Daoy (cell line): ENCODE data around the gene TRMT2A. TPM values are rescaled to one million over a fixed set of nuclear protein-coding genes. Genes with fewer than 3 reads are reported as not detected.
"Not testable (repeated sequence)": the region's sequence is repeated elsewhere in the genome, so short reads cannot be mapped to it uniquely, and the experiment has no call there.

Source experiments
- DNase-seq: peaks from one replicate; pipeline ENCODE4 v3.0.0-alpha.2; 2015; ENCODE audit warnings: low read depth
- total RNA-seq: library from RNA; depleted of rRNA; stranded (reverse); fragments of >200 nt; shearing (Covaris generic); gene quantifications from 2 replicates; pipeline ENCODE4 v1.2.3, GENCODE V29; 2014

Gene TRMT2A
- total RNA-seq, 1 experiment from 2014 or later = 41.3 TPM

- DNase-seq = no peak
These were observed 30.9 kb downstream of the TRMT2A start for GRCh38 chr22:20086101-20086599.

DNA sequence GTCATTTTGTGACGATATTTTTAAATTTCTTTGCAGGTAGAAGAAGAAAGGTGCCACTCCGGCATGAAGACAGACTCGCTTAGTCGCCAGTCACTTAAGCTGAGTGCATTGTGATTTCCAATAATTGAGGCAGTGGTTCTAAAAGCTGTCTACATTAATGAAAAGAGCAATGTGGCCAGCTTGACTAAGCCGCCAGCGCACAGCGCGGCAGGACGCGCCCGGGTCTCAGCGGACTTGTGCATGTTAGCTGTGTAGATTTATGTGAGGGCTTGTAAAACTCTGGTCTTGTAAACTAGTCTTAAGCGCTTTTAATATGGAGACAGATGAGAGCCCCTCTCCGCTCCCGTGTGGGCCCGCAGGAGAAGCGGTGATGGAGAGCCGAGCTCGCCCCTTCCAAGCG lies 31.4 kb downstream of the TRMT2A start:
- no peak for DNase-seq

DNA sequence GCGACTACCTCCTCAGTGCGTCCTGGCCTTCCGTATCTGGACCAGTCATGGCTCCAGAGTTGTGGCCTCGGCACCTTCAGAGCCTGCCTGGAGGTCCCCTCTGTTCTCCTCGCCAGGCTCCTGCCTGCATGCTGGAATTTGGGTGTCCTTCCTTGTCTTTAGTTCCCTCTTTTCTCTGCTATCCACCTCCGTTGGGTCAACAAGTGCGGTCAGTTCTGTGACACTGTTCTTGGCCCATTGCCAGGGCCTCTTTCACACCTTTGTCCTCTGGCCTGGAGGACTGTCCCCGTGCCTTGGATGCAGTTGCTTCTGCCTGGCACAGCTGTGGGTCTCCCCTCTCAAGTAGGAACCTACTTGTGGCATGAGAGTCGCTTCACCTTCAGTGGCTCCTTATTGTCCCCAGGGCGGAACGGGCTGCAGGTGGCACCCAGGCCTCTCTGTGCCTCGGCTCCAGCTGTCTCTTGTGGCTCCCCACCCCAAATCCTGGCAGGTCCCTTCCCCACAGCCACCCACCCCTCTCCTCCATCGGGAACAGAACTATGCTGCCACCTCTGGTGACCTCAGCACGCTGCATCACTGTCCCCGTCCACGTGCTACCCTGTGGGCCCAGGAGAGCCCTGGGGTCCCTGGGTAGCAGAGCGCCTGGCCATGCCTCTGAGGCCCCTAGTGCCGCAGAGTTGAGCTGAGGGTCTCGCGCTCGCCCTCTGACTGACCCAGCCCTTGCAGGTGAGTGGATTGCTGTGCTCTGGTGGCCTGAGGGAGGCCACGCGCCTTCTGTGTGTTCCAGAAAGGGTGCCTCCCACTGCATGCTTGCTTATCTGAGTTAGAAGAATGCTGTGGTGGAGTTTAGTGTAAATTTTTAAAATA lies 32.2 kb downstream of the TRMT2A start:
- DNase-seq = no peak

DNA sequence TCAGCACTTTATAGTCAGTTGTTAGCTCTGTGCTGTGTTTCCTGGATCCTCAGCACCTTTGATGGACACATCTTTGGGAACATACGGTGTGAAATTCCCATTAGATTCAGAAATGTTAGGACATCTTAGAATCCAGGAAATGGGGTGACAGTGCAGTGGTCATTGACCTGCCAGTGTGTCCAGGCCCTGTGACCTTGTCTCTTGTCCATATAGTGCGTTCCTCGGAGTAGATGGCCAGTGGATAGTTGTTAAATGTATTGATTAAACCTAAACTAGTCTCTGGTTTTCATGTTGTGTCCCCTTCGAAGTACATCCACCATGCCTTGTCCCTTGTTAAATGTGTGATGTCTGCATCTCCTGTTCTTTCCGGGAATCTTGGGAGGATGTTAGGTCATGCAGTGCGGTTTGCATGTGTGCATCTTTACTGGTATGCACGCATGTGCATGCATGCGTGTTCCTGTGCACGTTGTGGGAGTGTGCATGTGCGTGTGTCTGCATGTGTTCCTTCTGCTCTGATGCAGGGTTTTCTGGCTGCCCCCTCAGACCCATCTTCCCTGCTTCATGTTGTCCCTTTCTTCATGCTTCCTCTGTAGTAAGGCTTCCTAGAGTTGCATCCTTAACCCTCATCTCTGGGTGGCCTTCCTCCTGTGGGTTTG lies 33.0 kb downstream of the TRMT2A start:
- no peak for DNase-seq

- DNase-seq = no peak
These were observed 33.7 kb downstream of the TRMT2A start for GRCh38 chr22:20083157-20083890.

GRCh38 chr22:20080776-20081654 lies 36.0 kb downstream of the TRMT2A start:
- DNase-seq = peak; percentile 67

GRCh38 chr22:20080445-20080775 lies 36.6 kb downstream of the TRMT2A start:
- peak; percentile 75 for DNase-seq

DNA sequence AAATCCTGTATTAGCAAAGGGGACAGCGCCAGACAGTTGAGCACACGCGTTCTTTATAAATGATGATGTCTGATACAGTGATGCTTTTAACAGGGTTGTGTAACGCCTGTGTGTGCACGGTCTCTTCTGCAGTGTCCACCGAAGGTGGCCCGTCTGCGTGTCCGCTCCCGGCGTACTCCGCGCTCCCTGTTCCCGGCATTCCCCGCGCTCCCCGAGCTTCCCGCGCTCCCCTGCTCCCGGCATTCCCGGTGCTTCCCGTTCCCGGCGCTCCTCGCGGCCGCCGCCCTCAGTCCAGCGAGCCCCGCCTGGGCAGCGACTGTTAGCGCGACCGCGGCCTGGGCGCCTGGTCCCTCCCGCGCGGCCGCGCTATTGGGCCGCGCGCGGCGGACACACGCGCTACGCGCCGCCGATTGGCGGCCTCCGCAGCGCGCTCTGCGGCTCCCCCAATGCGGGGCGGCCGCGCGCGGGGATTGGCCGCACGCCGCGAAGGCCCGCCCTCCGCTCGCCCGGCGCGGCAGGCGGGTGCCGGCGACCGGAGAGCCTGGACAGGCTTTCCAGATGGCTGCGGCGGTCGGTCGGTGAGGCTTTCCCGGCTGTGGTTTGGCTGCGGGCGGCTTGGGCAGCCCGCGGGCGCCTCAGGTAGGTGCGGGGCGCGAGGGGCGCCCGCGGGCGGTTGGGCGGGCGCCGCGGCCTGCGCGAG lies 37.1 kb downstream of the TRMT2A start, which contains the start of gene DGCR8:
Gene DGCR8, plus strand, starts transcription at position 497 of the 700 bp plus-strand sequence. CDS start 5,723 bp downstream, outside the sequence.
- peak; percentile 98 for DNase-seq

DNA sequence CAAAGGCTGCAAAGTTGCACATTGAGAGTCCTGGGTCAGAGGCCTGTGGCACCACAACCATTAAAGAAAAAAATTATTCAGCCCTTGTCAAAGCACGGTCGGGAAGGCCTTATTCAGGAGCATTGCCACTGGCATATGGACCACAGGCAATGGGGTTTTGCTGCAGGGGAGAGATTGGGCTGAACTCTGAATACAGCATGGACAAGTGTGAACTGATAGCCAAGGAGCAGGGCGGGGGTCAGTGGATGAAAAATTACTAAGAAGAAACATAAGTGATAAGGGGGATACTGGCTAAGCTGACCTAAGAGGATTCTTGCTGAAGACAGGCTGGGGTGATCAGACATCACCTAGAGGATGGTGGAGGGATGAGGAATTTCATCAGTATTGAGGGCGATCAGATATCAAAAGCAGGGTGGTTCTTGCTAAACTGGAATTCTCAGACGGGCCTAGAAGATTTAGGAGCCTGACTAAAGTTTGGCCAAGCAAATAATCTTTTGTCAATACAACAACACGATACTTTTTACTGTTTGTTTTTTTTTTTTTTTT lies 40.3 kb downstream of the TRMT2A start:
- DNase-seq = no peak

GRCh38 chr22:20071524-20071972 lies 45.5 kb downstream of the TRMT2A start:
- DNase-seq = no peak

GRCh38 chr22:20069331-20070042 lies 47.5 kb downstream of the TRMT2A start:
- DNase-seq = no peak

GRCh38 chr22:20068640-20069039 lies 48.4 kb downstream of the TRMT2A start:
- DNase-seq = no peak

- not testable (repeated sequence) for DNase-seq
These were observed 49.7 kb downstream of the TRMT2A start for GRCh38 chr22:20067384-20067682.

DNA sequence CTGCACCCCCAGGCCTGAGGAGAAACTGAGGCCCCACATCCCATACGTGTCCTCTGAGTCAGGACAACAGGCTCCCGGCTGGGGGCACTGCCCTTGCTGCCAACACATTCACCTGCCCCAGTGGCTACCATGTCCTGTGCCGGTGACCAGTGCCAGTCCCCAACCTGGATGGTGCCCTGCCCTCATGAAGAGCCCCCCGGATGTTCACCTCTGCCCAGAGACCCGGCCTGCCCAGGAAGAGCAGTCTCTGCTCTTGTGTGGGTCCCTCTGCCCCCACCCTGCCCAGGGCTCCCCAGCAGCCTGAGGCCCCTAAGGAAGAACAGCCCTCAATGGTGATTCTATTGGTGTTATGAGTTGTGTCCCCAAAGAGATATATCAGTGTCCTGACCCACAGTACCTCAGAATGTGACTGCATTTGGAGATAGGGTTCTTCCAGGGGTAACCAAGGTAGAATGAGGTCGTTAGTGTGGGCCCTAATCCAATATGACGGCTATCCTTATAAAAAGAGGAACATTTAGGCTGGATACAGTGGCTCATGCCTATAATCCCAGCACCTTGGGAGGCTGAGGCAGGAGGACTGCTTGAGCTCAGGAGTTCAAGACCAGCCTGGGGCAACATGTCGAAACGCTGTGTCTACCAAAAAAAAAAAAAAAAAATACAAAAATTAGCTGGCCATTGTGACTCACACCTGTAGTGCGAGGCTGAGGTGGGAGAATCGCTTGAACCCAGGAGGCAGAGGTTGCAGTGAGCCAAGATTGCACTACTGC lies 50.2 kb downstream of the TRMT2A start:
- no peak for DNase-seq

DNA sequence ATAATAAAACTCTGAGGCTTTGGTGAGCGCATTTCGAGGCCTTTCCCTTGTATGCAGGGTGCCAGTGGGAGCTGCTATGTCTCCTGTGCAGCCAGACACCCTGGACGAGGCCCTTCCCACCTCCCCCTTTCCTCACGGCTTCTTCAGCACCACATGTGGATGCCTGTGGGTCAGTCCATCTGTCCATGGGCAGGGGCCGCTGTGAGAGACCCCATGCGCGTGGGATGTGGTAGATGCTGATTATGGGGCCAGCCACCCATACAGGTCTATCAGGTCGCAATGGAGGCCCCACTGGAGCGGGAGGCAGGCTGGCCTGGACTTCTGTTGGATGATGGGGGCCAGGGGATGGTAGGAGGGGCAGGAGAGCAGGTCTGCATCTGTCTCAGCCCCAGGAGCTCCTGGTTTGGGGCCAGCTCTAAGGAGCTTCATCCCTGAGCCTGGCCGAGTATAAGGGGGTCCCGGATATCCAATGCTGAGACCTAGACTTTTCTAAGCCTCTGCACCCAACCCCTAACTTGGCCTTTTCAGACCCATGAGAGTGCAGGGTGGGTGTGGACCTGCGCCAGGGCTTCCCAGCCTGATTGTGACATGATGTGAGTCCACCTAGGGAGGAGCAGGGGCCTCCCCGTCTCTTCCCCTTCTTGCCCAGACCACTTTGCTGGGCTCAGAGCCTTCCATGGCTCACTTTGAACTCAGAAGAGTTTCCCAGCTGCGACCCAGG lies 51.0 kb downstream of the TRMT2A start:
- DNase-seq = no peak

DNA sequence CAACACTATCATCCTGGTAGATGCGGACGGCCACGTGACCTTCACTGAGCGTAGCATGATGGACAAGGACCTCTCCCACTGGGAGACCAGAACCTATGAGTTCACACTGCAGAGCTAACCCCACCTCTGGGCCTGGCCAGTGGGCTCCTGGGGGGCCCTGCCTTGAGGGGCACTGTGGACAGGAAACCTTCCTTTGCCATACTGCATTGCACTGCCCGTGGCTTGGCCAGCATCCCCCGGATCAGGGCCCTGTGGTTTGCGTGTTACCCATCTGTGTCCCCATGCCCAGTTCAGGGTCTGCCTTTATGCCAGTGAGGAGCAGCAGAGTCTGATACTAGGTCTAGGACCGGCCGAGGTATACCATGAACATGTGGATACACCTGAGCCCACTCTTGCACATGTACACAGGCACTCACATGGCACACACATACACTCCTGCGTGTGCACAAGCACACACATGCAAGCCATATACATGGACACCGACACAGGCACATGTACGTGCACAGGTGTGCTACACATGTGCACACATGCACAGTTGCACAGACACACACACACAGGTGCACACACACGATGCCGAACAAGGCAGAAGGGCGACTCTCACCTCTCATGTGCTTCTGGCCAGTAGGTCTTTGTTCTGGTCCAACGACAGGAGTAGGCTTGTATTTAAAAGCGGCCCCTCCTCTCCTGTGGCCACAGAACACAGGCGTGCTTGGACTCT lies 52.3 kb downstream of the TRMT2A start:
- DNase-seq = no peak

- DNase-seq = no peak
These were observed 52.9 kb downstream of the TRMT2A start for GRCh38 chr22:20064140-20064480.
